ENCODE results near the gene SEC16B.
"Not testable (repeated sequence)": the region's sequence is repeated elsewhere in the genome, so short reads cannot be mapped to it uniquely, and the experiment has no call there.

The SEC16B gene, protein sequence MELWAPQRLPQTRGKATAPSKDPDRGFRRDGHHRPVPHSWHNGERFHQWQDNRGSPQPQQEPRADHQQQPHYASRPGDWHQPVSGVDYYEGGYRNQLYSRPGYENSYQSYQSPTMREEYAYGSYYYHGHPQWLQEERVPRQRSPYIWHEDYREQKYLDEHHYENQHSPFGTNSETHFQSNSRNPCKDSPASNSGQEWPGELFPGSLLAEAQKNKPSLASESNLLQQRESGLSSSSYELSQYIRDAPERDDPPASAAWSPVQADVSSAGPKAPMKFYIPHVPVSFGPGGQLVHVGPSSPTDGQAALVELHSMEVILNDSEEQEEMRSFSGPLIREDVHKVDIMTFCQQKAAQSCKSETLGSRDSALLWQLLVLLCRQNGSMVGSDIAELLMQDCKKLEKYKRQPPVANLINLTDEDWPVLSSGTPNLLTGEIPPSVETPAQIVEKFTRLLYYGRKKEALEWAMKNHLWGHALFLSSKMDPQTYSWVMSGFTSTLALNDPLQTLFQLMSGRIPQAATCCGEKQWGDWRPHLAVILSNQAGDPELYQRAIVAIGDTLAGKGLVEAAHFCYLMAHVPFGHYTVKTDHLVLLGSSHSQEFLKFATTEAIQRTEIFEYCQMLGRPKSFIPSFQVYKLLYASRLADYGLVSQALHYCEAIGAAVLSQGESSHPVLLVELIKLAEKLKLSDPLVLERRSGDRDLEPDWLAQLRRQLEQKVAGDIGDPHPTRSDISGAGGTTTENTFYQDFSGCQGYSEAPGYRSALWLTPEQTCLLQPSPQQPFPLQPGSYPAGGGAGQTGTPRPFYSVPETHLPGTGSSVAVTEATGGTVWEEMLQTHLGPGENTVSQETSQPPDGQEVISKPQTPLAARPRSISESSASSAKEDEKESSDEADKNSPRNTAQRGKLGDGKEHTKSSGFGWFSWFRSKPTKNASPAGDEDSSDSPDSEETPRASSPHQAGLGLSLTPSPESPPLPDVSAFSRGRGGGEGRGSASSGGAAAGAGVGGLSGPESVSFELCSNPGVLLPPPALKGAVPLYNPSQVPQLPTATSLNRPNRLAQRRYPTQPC

DNA sequence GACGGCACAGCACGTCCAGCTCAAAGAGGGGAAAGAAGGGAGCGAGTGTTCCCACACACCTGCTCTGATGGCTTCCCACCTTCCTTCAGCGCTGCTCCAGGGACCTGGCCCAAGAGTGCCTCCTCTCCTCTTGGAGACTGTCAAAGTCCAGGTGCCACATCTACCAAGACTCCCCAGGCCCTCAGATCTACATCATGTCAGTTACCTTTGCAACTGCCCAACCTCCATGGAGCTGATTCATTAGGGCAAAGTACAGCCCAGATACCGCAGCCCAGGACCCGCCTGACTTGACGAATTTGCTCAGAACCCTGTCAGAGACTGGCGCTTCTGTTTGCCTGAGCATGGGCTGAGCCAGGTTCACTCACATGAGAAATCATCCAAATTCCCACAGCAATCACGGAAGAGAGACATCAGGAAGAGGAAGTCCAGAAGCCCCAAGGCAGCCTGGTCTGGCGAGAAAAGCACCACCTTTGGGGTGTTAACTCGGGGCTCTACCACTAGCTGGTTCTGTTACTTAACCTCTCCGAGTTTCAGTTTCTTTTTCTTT lies at the start of gene SEC16B:
Gene SEC16B (minus strand): TSS at position 234 of the 547 bp plus-strand sequence. CDS start 2,077 bp downstream, outside the sequence.
- no peak for DNase-seq (ENCODE audit: low read depth in 2 of 2)

DNA sequence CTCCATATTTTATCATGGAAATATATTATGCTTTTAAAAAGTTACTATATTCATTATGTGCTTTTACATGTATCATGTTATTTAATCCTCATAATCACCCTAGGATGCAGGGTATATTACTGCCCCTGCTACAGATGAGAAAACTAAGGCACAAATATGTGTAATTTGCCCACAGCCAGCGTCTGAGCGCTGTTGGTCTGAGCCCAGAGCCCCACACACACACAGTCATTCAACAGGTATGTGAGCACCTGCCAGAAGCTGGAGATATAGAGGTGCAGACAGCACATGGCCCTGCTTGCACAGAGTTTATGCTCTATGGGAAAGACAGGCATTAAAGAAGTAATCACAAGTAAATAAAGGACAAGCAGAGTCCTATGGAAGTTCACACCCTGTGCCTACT lies 49.8 kb upstream of the SEC16B start:
- DNase-seq (ENCODE audit: low read depth in 2 of 2) = no peak

DNA sequence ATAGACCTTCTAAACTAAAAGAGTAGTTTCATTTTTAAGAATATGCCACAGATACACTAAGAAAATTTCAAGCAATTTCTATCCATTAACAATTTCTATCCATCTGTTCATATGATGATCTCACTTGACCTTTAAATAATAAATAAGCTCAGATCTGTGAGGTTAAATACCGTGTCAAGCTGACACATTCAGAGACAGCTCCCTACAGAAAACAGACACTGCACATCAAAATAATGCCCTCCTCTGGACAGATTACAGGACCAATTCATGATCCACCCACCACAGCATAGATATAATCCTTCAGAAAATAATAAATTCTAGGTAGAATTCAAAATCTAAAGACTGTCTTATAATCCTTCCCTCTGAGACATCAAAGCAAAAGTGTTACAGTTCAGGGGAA lies 49.4 kb upstream of the SEC16B start:
- DNase-seq (ENCODE audit: low read depth in 2 of 2) = no peak

DNA sequence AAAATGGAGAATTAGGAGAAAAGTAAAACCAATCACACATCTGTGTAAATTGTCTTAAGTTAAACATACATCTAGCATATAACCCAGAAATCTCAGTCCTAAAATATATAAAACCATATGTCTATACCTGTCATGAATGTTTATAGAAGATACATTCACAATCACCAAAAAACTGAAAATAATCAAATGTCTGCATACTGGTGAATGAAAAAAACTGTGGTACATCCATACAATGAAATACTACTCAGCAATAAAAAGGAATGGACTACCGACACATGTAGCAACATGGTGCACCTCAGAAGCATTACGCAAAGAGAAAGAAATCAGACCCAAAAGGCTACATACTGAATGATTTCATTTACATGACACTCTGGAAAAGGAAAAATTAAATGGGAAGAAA lies 47.7 kb upstream of the SEC16B start:
- DNase-seq (ENCODE audit: low read depth in 2 of 2) = no peak

GRCh38 chr1:178011864-178012503 lies 42.1 kb upstream of the SEC16B start:
- no peak for DNase-seq (ENCODE audit: low read depth in 2 of 2)

GRCh38 chr1:178011465-178011828 lies 41.6 kb upstream of the SEC16B start:
- DNase-seq (ENCODE audit: low read depth in 2 of 2) = no peak

DNA sequence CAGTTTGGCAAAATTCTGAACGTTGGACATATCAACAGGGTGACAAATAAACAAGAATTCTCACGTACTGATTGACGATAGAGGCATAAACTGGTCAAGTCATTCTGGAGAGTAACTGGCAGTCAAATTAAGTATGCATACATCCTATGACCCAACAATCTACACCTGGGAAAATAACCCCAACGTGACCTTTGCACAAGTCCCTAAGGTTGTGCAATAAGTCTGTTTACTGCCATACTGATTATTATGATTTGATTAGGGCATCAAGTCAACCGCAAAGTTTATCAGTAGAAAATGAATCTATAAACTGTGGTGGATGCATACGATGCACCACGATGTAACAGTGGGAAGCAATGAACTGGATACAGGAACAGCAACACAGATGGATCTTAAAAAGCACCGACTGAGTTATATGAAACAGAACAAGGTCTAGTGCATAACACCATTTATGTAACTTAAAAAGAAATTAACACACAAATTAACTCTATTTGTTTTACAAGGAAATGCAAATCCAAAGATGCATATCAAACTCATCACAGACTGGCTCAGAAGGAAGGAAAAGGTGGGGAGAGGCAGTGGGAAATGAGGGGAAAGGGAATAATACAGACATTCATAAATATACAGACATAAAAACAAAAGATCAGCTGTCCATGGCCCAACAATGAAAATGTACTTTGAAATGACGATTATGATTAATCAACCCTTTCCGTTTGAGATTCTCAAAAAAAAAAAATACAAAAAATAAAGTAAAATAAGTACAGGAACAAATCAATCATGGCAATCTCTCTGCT lies 41.0 kb upstream of the SEC16B start:
- DNase-seq (ENCODE audit: low read depth in 2 of 2) = no peak

GRCh38 chr1:178006043-178006442 lies 36.2 kb upstream of the SEC16B start:
- no peak for DNase-seq (ENCODE audit: low read depth in 2 of 2)

- no peak for DNase-seq (ENCODE audit: low read depth in 2 of 2)
Observed at GRCh38 chr1:178005450-178005849, 35.6 kb upstream of the SEC16B start.

GRCh38 chr1:178004926-178005391 lies 35.1 kb upstream of the SEC16B start:
- no peak for DNase-seq (ENCODE audit: low read depth in 2 of 2)

DNA sequence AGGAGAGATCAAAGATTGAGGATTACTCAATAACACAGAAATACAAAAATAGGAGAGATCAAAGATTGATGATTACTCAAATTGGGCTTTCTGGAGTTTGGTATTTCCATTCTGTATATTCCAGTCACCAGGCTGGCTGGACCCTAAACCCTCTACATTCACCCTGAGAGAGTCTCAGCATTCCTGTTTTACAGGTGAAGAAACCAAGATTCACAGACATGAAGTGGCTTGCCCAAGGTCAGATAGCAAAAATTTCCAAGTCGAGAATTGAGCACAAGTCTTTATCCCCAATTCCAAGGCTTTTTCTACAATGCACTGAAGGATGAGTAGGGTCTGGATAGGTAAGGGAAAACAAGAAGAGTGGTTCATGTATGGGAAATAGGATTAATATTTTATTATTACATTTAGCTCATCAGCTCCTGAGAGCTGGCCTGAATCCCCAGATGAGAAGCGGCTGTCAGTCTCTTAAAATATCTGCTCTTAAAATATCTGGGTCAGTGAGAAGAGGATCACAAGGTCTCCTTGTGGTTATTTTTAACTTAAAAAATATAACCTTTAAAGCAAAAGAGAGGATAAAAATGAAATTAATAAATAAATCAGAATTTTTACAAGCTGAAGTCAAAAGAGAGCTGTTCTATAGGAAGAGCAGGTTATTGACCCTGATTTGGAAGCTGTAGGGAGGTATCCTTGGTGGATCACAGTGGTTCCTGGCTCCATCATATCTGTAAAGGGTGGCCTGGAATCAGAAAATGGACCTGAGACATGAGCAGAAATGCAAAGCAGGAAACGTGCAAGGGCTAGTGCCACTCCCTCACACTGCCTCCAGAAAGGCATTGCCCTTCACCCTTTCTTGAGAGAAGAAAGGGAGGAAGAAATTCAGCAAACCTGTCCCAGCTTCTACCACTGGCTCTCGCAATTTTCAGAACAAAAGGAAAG lies 29.1 kb upstream of the SEC16B start:
- DNase-seq (ENCODE audit: low read depth in 2 of 2) = no peak

- DNase-seq (ENCODE audit: low read depth in 2 of 2) = no peak
Observed at GRCh38 chr1:177996957-177997356, 27.1 kb upstream of the SEC16B start.

DNA sequence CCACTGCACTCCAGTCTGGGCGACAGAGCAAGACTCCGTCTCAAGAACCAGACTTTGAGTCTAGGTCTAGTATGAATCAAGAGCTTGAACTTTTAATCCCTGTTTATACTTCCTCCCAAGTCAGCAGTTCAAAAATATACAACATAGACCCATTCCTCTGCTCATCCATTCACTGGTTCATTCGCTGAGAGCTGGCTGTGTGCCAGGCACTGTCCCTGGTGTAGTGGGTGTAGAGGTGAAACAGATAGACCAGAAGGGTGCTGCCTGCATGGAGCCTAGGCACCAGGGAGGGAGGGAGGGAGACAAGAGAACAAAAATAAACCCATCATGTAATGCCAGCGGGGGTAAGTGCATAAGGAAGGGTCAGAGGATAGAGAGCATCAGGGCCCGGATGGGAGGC lies 25.5 kb upstream of the SEC16B start:
- DNase-seq (ENCODE audit: low read depth in 2 of 2) = no peak

DNA sequence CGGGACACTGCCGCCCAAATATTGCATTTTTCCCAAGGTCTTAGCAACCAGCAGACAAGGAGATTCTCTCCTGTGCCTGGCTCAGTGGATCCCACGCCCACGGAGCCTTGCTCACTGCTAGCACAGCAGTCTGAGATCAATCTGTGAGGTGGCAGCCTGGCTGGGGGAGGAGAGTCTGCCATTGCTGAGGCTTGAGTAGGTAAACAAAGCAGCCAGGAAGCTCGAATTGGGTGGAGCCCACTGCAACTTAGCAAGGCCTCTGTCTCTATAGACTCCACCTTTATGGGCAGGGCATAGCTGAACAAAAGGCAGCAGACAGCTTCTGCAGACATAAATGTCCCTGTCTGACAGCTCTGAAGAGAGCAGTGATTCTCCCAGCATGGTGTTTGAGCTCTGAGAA lies 16.4 kb upstream of the SEC16B start:
- DNase-seq (ENCODE audit: low read depth in 2 of 2) = not testable (repeated sequence)

DNA sequence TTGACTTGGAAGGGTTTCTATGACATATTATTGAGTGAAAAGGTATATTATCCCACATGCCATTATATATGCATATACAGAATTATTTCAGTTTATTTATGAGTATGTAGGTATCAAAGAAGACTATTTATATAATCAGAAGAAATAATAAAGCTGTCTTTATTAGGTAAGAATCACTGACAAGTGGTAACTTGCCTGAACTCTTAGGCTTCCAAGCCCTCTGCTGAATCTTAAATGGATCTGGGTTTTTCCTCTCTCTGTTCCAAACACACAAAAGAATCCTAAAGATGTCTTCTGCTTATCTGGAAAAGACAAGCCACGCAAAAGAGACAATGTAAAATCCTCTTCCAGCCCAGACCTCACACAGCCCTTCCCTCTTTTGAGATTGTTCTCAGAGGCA lies 14.9 kb upstream of the SEC16B start:
- no peak for DNase-seq (ENCODE audit: low read depth in 2 of 2)

- no peak for DNase-seq (ENCODE audit: low read depth in 2 of 2)
Observed at GRCh38 chr1:177984136-177984525, 14.3 kb upstream of the SEC16B start.

DNA sequence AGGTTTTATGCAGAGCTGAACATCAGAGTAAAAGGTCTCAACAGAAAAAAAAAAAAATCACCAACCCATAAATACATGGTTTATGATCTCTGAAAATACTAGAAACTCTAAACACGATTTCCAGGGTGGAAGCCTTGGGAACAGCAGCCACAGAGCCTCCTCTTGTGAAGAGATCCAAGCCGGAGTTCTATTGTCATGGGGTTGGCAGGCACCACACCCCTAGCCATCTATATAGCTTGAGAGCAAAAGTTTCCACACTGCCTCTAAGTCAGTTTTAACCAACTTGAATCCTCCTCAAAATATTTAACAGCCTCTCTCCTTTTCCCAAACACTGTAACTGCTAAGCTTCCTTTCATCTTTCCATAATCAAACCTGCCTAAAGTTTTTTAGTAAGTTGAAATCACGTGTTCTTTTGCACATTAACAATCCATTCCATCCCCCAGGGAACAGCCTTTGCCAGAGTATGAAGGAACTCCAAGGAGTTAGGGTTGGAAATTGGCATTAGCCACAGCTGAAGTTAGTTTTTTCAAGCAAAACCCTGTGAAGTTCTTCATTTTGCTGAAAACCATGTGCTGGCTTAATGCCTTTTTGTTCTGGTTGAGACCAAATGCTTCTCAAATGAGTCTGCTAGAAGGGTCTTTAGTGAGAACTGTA lies 13.8 kb upstream of the SEC16B start:
- DNase-seq (ENCODE audit: low read depth in 2 of 2) = no peak

GRCh38 chr1:177983077-177983476 lies 13.2 kb upstream of the SEC16B start:
- no peak for DNase-seq (ENCODE audit: low read depth in 2 of 2)

DNA sequence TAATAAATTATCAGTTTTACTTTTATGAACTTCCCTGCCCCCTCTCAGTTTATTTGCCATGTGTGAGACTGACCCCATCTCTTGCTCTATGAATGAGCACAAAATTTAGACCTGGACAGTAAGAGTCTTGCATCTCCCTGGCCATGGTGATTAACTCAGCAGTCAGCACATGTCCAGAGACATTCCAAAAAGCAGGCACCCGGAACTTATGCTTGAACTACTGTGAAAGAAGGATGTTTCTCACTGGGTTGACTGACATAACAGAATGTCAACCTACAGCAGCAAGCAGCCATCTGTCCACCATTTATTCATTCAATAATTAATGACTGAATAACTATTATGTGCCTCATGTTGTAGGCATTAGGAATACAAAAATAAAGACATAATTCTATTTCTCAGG lies 11.3 kb upstream of the SEC16B start:
- no peak for DNase-seq (ENCODE audit: low read depth in 2 of 2)

Measured in stimulated activated CD4-positive, alpha-beta T cell treated with anti-CD3 and anti-CD28 coated beads, Interleukin-12 subunit alpha, Interleukin-12 subunit beta, amount 100 ng/mL, for 24 hours (primary cell).